Raji (cell line): ENCODE data around the gene CAMTA1.

Experiments used
- POLR2A ChIP-seq: IDR thresholded peaks from 2 replicates; pipeline ENCODE4 v1.6.1; 2011; ENCODE audit warnings: low read depth, low read length, control low read depth; ENCODE audit not compliant: insufficient read depth

CAMTA1 gene

DNA sequence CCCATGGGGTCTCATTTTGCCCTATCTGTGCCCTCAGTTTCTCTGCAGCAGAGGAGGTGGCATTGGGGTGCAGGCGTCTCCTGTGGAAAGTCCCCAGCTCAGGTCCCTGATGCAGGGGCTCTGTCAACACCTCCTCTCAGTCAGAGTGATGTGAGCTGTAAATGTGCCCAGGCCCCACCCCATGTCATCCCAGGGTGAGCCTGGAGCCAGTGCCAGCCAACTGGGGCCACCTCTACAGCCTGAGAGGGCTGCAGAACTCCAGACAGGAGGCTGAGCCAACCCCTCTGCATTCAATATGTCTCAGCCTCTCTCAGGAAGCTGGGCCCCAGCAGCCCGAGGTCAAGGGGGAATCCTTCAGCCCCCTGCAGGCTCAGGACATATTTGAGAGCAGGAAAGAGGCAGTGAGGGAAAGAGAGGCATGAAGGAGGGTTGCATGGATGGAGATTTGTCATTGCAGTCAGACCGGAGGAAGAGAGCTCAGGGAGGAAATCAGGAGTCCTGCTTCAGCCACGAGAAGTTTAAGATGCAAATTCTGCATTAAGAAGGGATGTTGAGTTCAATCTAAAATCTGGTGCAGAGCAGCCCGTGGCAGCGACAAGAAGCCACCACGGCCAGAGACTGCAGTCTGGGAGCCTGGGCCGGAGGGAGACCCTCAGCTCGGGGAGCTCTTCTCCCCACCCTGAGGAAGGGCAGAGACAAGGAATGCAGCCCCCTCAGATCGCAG is 697.7 kb downstream of the CAMTA1 start:
- TF ChIP-seq POLR2A = no peak

DNA sequence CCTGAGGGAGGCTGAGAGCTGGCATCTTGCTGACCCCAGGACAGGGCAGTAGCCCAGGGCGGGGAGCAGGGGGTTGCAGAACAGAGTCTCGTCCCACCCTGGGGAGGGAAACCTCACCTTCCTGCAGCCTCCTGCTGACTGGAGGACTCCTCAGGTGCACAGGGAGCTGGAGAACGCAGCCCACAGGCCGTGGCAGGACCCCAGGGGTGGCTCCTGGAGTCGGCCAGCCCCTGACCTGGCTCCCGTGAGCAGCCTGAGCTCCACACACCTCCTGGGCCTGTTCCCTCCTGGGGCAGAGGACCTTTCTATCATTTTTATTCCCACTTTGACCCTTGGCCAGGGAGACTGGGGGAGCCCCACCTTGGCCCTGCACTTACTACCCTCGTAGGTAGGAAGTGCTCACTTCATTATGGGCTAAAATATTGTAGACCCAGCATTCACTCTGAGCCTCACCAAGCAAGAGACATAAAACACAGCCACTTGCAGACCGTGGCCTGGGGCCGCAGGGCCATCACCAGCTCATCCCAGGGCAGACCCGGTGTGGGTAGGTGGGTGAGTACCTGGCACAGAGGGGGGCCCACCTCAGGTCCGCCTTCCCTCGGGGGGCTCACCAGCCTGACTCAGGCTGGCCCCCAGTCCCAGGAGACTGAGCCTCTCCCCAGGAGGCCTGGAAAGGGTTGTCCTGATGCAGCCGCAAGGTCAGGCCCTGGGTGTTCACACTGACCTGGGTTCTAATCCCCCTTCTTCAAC is 698.6 kb downstream of the CAMTA1 start:
- TF ChIP-seq POLR2A = no peak

DNA sequence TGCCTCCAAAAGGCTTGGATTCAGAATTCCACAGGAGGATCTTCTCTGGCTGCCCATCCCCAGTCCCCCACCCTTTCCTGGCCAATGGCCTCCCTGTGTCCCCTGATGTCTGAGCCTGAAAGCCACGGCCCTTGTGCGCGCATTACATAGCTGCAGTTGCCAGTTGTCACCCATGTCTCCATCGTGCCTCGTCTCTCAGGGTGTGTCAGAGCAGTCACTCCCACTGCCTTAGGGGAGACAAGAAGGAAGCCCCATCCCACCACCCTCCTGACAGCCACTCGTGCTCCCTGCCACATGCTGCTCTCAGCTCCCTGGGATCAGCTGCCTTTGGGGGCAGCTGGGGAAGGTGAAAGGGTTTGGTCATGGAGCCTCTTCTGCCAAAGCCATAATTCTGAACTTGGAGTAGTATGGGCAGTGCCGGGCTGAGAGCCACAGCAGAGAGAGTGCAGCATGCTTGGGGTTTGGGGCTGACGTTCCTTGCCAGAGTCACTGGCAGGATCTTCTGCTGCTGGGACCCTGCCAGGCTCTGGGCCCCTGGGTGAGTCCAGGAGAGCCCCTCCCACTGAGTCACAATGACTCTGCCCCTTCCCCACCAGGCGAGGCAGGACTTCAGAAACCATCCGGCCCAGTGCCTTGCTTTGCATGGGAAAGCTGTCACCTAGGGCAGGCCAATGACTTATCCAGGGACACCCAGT is 700.0 kb downstream of the CAMTA1 start:
- TF ChIP-seq POLR2A = no peak

DNA sequence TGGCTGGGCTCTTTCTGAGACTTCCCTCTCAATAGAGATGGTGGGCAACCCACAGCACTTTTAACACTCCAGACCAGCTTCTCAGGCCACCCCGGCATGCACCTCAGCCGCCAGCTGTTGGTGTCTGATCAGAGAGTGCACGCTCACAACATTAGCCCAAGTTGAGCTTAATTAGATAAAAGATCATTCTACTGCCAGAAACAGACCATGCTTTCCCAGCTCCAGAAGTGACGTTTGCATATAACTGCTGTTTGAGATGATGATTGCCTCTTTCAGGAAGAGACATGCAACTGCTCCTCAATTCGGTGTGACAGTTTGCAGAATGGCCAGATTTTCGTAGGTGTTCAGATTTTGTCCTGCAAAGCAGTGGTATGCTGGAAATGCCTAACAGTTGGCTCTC is 700.6 kb downstream of the CAMTA1 start:
- TF ChIP-seq POLR2A = no peak

DNA sequence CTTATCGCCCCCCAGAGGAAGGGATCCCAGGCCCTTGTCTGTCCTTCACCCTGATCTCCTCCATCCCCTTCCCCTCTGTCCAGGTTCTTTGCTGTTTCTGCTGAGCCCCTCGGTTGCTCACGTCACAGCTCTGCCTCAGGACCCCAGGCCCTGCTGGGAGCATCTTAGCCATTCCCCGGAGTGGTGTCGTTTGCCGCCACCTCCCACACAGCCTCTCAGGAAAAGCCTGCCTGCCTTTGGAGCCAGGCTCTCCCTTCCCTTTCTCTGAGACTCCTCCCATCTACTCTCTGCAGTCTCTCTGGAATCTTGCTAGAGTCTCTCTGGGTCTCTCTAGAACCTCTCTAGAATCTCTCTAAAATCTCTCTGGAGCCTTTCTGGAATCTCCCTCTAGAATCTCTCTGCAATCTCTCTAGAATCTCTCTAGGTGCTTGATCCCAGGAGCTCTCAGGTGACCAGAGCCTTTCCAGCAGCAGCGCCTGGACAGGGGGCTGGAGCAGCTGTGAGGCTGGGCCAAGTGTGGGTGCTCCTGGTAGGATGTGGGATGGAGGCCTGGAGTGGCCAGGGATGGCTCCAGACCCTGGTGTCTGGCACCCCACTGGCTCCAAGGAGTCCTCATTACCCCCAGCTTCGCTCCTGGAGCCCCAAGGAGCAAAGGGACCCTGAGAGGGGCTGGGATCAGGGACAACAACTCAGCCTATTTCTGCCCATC is 702.7 kb downstream of the CAMTA1 start:
- TF ChIP-seq POLR2A = no peak

DNA sequence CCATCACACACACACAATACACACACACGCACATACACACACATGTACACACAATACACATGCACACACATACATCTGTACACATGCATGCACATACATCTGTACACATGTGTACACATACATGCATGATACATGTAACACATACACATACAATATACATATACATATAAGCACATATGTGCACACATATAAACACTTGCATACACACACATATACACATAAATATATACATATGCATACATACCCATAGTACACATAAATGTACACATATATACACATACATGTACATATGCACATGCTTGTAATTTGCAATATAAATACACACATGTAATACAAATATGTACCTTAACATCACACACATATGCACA is 703.2 kb downstream of the CAMTA1 start:
- no peak for TF ChIP-seq POLR2A

DNA sequence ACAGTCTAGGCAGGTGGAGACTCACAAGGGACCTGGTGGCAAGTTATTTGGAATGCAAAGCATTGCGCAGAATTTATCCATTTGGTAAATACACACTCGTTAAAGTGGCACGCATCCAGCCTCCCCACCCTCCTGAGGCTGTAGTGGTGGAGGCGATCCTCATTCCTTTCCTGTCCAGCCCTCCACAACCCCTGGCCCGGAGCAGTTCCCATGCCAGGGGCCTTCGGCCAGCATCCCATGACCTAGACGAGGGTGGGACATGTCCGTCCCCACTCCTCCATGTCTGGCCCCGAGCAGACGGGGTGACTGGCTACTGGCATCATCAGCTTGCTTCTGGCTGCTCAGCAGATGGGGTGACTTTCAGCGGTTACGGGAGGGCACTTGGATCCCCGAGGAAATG is 704.3 kb downstream of the CAMTA1 start:
- no peak for TF ChIP-seq POLR2A

DNA sequence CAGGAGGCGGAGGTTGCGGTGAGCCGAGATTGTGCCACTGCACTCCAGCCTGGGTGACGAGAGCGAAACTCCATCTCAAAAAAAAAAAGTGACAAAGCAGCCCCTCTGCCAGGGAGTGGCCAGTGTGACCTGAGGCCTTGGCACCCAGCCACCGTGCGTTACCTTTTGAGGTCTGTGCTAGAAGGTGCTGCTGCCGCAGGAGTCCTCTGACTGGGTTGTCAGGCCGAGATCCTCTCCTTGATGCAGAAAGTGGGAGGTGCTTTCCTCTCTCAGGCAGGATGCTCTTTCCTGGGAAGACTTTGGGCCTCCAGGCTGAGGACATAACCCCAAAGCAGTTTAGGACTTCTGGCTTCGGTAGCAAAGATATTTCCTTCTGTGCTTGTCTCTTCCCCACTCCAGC is 705.3 kb downstream of the CAMTA1 start:
- no peak for TF ChIP-seq POLR2A

DNA sequence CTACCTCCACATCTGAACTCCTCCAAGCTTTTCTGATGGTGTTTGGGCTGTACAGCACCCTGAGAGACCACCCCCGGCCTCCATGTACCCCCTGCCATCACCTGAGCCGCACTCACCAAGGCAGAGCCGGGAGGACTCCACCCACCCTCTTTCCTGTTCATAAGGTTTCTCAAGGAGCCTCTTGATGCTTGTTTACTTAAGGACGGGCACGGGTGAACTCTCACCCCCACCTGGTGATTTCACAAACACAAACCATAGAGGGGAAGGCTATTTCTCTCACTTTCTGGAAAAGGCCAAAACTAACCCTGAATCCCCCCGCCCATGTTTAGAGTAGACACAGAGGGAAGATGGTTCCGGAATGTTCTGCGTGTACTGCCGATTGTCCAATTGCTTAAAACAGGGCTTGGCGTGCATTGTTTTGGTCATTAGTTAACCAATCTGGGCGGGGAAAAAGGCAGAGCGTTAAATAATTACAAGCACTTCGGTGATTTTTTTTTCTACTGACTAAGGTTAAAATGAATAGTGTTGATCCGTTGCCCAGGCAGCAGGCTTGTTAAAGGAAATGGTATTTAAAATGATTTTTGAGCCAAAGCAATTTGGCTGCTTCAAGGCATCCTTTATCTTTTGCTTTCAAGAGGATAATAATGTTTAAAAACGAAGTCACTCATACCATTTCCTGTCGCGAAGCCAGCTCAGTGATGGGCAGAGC is 706.0 kb downstream of the CAMTA1 start:
- no peak for TF ChIP-seq POLR2A

DNA sequence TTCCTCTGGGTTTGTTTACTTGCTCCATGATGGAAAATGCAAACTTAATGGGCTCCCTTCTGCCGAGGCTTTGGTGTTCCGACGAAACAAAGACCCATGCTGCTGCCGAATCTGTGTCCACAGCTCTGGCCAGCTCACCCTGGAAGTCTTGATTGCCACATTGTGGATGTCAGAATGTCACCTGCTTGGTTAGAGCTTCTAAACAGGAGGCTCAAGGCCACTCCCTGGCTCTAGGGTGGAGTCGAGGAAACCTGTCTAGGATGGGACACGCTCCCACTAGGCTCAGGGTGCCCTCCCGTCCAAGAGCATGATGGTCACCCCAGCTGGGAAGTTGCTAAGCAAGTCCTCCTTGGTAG is 706.5 kb downstream of the CAMTA1 start:
- TF ChIP-seq POLR2A = no peak

DNA sequence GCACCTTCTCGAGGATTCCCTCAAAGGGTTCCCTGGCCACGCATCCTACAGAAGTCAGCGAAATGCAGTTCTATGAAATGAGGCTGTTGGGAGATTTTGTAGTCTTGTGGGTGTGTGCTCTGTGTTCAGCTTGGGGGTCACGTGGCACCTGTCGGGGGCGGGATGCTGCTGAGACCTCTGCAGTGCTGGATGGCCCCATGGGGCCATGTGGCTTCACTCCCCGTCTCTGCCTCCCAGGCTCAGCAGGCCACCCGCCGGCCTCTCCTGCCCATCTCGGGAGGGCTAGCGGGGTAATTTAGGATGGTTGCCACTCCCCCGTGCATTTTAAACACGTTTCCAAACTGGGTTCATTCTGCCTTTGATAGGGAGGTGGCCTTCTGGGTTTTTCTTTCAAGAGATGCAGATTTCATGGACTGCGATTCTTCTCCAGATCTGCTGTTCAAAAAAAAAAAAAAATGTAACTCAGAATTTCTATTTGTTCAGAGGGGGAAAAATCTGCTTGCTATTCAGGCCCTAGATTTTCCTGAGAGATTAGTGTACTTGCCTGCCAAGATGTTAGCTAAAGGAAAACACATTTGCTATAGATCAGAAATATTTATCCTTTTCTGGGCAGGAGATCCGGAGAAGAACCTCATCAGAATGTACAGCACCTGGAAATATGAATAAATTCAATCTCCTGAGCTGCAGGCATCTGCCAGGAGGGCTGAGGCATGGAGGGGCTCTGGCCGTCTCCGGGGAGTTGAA is 708.6 kb downstream of the CAMTA1 start:
- no peak for TF ChIP-seq POLR2A

DNA sequence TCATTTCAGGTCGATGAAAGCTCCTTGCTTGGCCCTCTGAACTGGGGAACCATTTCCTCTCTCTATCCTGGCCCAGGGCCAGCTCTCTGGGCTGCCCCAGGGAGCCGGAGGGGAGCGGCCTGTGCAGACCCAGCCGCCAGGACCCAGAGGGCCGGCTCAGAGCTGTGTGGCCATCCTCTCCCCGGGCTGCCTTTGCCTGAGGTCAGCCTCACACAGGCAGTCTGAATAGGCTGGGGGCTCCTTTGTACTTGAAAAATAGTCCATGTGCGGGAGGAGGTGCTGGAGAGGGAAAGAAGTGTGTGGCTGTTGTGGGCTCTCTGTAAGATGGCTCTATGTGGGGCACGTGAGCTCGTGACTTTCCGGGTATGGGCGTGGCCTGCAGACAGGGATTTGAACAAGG is 710.7 kb downstream of the CAMTA1 start:
- no peak for TF ChIP-seq POLR2A

DNA sequence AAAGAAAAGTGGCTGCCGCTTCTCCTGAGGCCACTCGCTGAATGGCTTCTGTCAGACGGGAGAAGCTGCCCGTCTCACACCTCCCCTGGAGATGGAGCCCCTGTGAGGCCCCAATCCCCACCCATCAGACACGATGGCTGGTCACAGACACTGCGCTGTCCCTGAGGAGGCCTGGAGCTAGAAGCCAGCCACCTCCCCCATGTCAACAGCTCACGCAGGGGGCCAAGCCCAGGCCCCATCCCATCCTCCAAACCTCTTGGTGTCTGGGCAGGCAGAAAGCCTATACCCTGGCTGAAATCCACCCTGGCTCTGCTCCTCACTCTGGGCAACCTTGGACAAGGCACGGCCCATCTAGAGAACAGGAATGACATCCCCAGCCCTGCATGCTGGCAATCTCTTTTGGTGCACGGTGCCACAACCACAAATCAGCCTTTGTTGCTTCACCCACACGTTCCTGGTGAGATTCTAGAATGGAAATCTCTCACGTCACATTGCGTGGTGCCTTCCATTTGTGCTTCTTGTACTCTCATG is 711.9 kb downstream of the CAMTA1 start:
- TF ChIP-seq POLR2A = no peak
